Activated T-helper 1 cell treated with anti-CD3 and anti-CD28 coated beads, Interleukin-12 subunit alpha, Interleukin-12 subunit beta, Interleukin-2, Interleukin-4 antibody, amounts not matched to agents 30 ng/mL and 10 ng/mL and 1 ng/mL, durations not matched to agents 14 hours and 24 hours and 36 hours (primary cell): ENCODE measurements around the gene RING1. TPM values are rescaled to one million over a fixed set of nuclear protein-coding genes. Genes with fewer than 3 reads are reported as not detected.

ENCODE experiments used
- DNase-seq: peaks from one replicate; pipeline ENCODE4 v3.0.0; 2021; ENCODE audit warnings: low spot score
- H3K27ac Mint-ChIP-seq: one replicate; pipeline ENCODE4 v1.8.0; 2021; ENCODE audit warnings: mild to moderate bottlenecking, mixed read lengths
- H3K27me3 Mint-ChIP-seq: one replicate; pipeline ENCODE4 v1.8.0; 2022; ENCODE audit warnings: mild to moderate bottlenecking, moderate library complexity, mixed read lengths; ENCODE audit not compliant: insufficient read depth
- H3K36me3 Mint-ChIP-seq: one replicate; pipeline ENCODE4 v1.8.0; 2021; ENCODE audit warnings: low read depth, mixed read lengths
- H3K4me1 Mint-ChIP-seq: one replicate; pipeline ENCODE4 v1.8.0; 2021; ENCODE audit warnings: low read depth, mixed read lengths
- H3K4me3 Mint-ChIP-seq: one replicate; pipeline ENCODE4 v1.8.0; 2021; ENCODE audit warnings: mild to moderate bottlenecking, moderate library complexity, mixed read lengths
- H3K9me3 Mint-ChIP-seq: one replicate; pipeline ENCODE4 v1.8.0; 2021; ENCODE audit warnings: mixed read lengths
- intact Hi-C: fragments of 100-400 bp; cut with micrococcal nuclease; formaldehyde crosslinking; loops from one replicate; pipeline ENCODE4 v1.15.1; 2024
- total RNA-seq: library from RNA; stranded (reverse); gene quantifications from 2 replicates; pipeline ENCODE4 v1.2.3, GENCODE V29; 2022

RING1 gene
- total RNA-seq: 50.7 and 53.4 TPM in 2 replicates

- Mint-ChIP-seq H3K4me1 (peaks cover 50% of the 10 kb centered on the region), H3K4me3 (peak within 1 kb of the TSS; percentile 91), H3K27ac (peak within 1 kb of the TSS; percentile 96), H3K9me3 (no peaks in the 10 kb centered on the region), H3K27me3 (peaks cover 14% of the 10 kb centered on the region), H3K36me3 (peaks cover 30% of the 10 kb centered on the region)
- intact Hi-C loops: loop anchor here (1.0 to 10.0 kb wide), 6 partner anchors 8 to 1544 kb away; partner anchors contain the start of genes C6orf47, CSNK2B, GPANK1 and ITPR3
- DNase-seq: peak; percentile 84
Measured at GRCh38 chr6:33208091-33208967, at the start of gene RING1. RING1 (plus strand) TSS chr6:33208500; CDS start chr6:33208823, 323 bp downstream.

GRCh38 chr6:33160096-33160495 is 48.2 kb upstream of the RING1 start:
- H3K27ac Mint-ChIP-seq: no peak overlapping the region
- peaks cover 10% of the 10 kb centered on the region for H3K4me1 Mint-ChIP-seq
- no peaks in the 10 kb centered on the region for H3K9me3 Mint-ChIP-seq
- no peak for DNase-seq
- H3K27me3 Mint-ChIP-seq: peaks cover 6% of the 10 kb centered on the region
- no peak overlapping the region for H3K4me3 Mint-ChIP-seq
- intact Hi-C loops: loop anchor here (2.0 to 5.0 kb wide), 2 partner anchors 37 to 38 kb away; no protein-coding TSS in a partner anchor
- no peaks in the 10 kb centered on the region for H3K36me3 Mint-ChIP-seq

- no peaks in the 10 kb centered on the region for H3K9me3 Mint-ChIP-seq
- peaks cover 4% of the 10 kb centered on the region for H3K27me3 Mint-ChIP-seq
- H3K4me3 Mint-ChIP-seq: peak overlapping the region; percentile 80
- intact Hi-C loops: loop anchor here (1.0 to 5.0 kb wide), 4 partner anchors 36 to 87 kb away; partner anchors contain the start of genes RXRB and SLC39A7
- no peaks in the 10 kb centered on the region for H3K36me3 Mint-ChIP-seq
- H3K4me1 Mint-ChIP-seq: peaks cover 10% of the 10 kb centered on the region
- H3K27ac Mint-ChIP-seq: peak overlapping the region; percentile 65
- no peak for DNase-seq
Measured at GRCh38 chr6:33160728-33161344, 47.5 kb upstream of the RING1 start.

GRCh38 chr6:33161354-33162331 is 46.7 kb upstream of the RING1 start:
- Mint-ChIP-seq H3K27me3 (peaks cover 4% of the 10 kb centered on the region), H3K36me3 (no peaks in the 10 kb centered on the region), H3K9me3 (no peaks in the 10 kb centered on the region), H3K27ac (peak overlapping the region; percentile 65), H3K4me1 (peaks cover 10% of the 10 kb centered on the region), H3K4me3 (peak overlapping the region; percentile 80)
- intact Hi-C loops: loop anchor here (1.0 to 5.0 kb wide), 4 partner anchors 35 to 87 kb away; partner anchors contain the start of genes RXRB and SLC39A7
- peak; percentile 78 for DNase-seq

GRCh38 chr6:33163540-33163939 is 44.8 kb upstream of the RING1 start:
- DNase-seq: no peak
- Mint-ChIP-seq H3K36me3 (no peaks in the 10 kb centered on the region), H3K27ac (no peak overlapping the region), H3K4me1 (peaks cover 10% of the 10 kb centered on the region), H3K4me3 (no peak overlapping the region), H3K27me3 (peaks cover 1% of the 10 kb centered on the region), H3K9me3 (no peaks in the 10 kb centered on the region)
- intact Hi-C loops: loop anchor here (5.0 kb wide), 1 partner anchor 41 kb away; no protein-coding TSS in a partner anchor

GRCh38 chr6:33164176-33164575 is 44.1 kb upstream of the RING1 start:
- H3K4me3 Mint-ChIP-seq: no peak overlapping the region
- no peaks in the 10 kb centered on the region for H3K9me3 Mint-ChIP-seq
- no peak overlapping the region for H3K27ac Mint-ChIP-seq
- H3K36me3 Mint-ChIP-seq: no peaks in the 10 kb centered on the region
- peaks cover 1% of the 10 kb centered on the region for H3K27me3 Mint-ChIP-seq
- peaks cover 10% of the 10 kb centered on the region for H3K4me1 Mint-ChIP-seq
- DNase-seq: no peak
- intact Hi-C loops: loop anchor here (5.0 kb wide), 1 partner anchor 42 kb away; no protein-coding TSS in a partner anchor

- no peak for DNase-seq
- intact Hi-C loops: loop anchor here (5.0 kb wide), 1 partner anchor 43 kb away; no protein-coding TSS in a partner anchor
- H3K4me3 Mint-ChIP-seq: no peak overlapping the region
- no peaks in the 10 kb centered on the region for H3K36me3 Mint-ChIP-seq
- H3K4me1 Mint-ChIP-seq: peaks cover 10% of the 10 kb centered on the region
- no peak overlapping the region for H3K27ac Mint-ChIP-seq
- no peaks in the 10 kb centered on the region for H3K9me3 Mint-ChIP-seq
- peaks cover 1% of the 10 kb centered on the region for H3K27me3 Mint-ChIP-seq
Measured at GRCh38 chr6:33164665-33165373, 43.5 kb upstream of the RING1 start.

- intact Hi-C loops: no loop called here
- H3K27ac Mint-ChIP-seq: no peak overlapping the region
- H3K36me3 Mint-ChIP-seq: no peaks in the 10 kb centered on the region
- no peaks in the 10 kb centered on the region for H3K9me3 Mint-ChIP-seq
- peaks cover 10% of the 10 kb centered on the region for H3K4me1 Mint-ChIP-seq
- no peak for DNase-seq
- peaks cover 1% of the 10 kb centered on the region for H3K27me3 Mint-ChIP-seq
- no peak overlapping the region for H3K4me3 Mint-ChIP-seq
Measured at GRCh38 chr6:33165581-33166258, 42.6 kb upstream of the RING1 start.

- no peaks in the 10 kb centered on the region for H3K36me3 Mint-ChIP-seq
- H3K27me3 Mint-ChIP-seq: peaks cover 1% of the 10 kb centered on the region
- no peak overlapping the region for H3K4me3 Mint-ChIP-seq
- H3K27ac Mint-ChIP-seq: no peak overlapping the region
- intact Hi-C loops: no loop called here
- DNase-seq: no peak
- H3K4me1 Mint-ChIP-seq: peaks cover 5% of the 10 kb centered on the region
- H3K9me3 Mint-ChIP-seq: no peaks in the 10 kb centered on the region
Measured at GRCh38 chr6:33166363-33166762, 41.9 kb upstream of the RING1 start.

GRCh38 chr6:33166811-33167210 is 41.5 kb upstream of the RING1 start:
- intact Hi-C loops: no loop called here
- Mint-ChIP-seq H3K27me3 (peaks cover 1% of the 10 kb centered on the region), H3K27ac (no peak overlapping the region), H3K4me3 (no peak overlapping the region), H3K4me1 (peaks cover under 1% of the 10 kb centered on the region), H3K36me3 (no peaks in the 10 kb centered on the region), H3K9me3 (no peaks in the 10 kb centered on the region)
- DNase-seq: no peak
